Osteocyte (in vitro differentiated cells): ENCODE measurements around the gene CPE. TPM values are rescaled to one million over a fixed set of nuclear protein-coding genes. Genes with fewer than 3 reads are reported as not detected.

ENCODE experiments used
- DNase-seq: peaks from one replicate; pipeline ENCODE4 v3.0.0; 2021; ENCODE audit warnings: mixed read lengths; ENCODE audit not compliant: unreplicated experiment; ENCODE audit errors: extremely low spot score
- H3K27ac Mint-ChIP-seq: one replicate; pipeline ENCODE4 v1.8.0; 2021; ENCODE audit warnings: mild to moderate bottlenecking, mixed read lengths; ENCODE audit not compliant: unreplicated experiment
- H3K27me3 Mint-ChIP-seq: one replicate; pipeline ENCODE4 v1.8.0; 2021; ENCODE audit warnings: mixed read lengths; ENCODE audit not compliant: unreplicated experiment
- H3K36me3 Mint-ChIP-seq: one replicate; pipeline ENCODE4 v1.8.0; 2021; ENCODE audit warnings: mixed read lengths; ENCODE audit not compliant: unreplicated experiment
- H3K4me1 Mint-ChIP-seq: one replicate; pipeline ENCODE4 v1.8.0; 2021; ENCODE audit warnings: mixed read lengths; ENCODE audit not compliant: unreplicated experiment
- H3K4me3 Mint-ChIP-seq: one replicate; pipeline ENCODE4 v1.8.0; 2021; ENCODE audit warnings: mild to moderate bottlenecking, moderate library complexity, mixed read lengths; ENCODE audit not compliant: unreplicated experiment
- H3K9me3 Mint-ChIP-seq: one replicate; pipeline ENCODE4 v1.8.0; 2021; ENCODE audit warnings: mixed read lengths; ENCODE audit not compliant: unreplicated experiment
- total RNA-seq: library from RNA; stranded (reverse); gene quantifications from 2 replicates; pipeline ENCODE4 v1.2.1, GENCODE V29; 2021
- TF ChIP-seq, protein P1 (sequence below): fragments of 200-600 bp; sonication (generic); IDR thresholded peaks from 2 replicates; pipeline ENCODE4 v1.5.0; 2021; ENCODE audit warnings: antibody characterized with exemption, mild to moderate bottlenecking, moderate library complexity

CPE gene
- total RNA-seq, 1 donor from 2014 or later, result 195 TPM

DNA sequence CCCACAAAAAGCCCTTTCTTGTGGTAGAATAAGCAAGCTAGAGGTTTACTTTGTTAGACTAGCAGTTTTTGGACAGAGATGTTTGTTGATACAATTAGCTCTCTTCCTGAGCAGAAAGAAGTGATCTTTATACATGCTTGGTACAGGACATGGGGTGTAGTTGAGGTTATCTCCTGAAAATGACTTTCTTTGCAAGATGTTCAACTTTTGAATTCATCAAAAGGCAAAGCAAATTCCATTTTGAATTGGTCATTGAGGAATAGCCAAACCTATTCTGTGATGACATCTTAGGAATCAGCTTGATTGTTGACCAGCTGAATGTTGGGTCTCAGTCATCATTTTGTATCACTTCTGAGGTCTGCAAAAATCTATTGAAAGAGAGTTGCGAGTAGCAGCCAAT is 3.8 kb downstream of the CPE start:
- no peaks in the 10 kb centered on the region for H3K27me3 Mint-ChIP-seq
- no peak for DNase-seq
- no peaks in the 10 kb centered on the region for H3K9me3 Mint-ChIP-seq
- H3K27ac Mint-ChIP-seq, result no peak overlapping the region
- H3K4me3 Mint-ChIP-seq, result no peak overlapping the region
- H3K4me1 Mint-ChIP-seq, result peaks cover 73% of the 10 kb centered on the region
- TF ChIP-seq, protein P1, sequence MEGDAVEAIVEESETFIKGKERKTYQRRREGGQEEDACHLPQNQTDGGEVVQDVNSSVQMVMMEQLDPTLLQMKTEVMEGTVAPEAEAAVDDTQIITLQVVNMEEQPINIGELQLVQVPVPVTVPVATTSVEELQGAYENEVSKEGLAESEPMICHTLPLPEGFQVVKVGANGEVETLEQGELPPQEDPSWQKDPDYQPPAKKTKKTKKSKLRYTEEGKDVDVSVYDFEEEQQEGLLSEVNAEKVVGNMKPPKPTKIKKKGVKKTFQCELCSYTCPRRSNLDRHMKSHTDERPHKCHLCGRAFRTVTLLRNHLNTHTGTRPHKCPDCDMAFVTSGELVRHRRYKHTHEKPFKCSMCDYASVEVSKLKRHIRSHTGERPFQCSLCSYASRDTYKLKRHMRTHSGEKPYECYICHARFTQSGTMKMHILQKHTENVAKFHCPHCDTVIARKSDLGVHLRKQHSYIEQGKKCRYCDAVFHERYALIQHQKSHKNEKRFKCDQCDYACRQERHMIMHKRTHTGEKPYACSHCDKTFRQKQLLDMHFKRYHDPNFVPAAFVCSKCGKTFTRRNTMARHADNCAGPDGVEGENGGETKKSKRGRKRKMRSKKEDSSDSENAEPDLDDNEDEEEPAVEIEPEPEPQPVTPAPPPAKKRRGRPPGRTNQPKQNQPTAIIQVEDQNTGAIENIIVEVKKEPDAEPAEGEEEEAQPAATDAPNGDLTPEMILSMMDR, result no peak
- H3K36me3 Mint-ChIP-seq, result no peaks in the 10 kb centered on the region

GRCh38 chr4:165383591-165384073 is 4.8 kb downstream of the CPE start:
- DNase-seq, result no peak
- no peaks in the 10 kb centered on the region for H3K36me3 Mint-ChIP-seq
- TF ChIP-seq, protein P1, result no peak
- peaks cover 65% of the 10 kb centered on the region for H3K4me1 Mint-ChIP-seq
- H3K9me3 Mint-ChIP-seq, result no peaks in the 10 kb centered on the region
- no peaks in the 10 kb centered on the region for H3K27me3 Mint-ChIP-seq
- H3K4me3 Mint-ChIP-seq, result no peak overlapping the region
- peak overlapping the region; percentile 50 for H3K27ac Mint-ChIP-seq

DNA sequence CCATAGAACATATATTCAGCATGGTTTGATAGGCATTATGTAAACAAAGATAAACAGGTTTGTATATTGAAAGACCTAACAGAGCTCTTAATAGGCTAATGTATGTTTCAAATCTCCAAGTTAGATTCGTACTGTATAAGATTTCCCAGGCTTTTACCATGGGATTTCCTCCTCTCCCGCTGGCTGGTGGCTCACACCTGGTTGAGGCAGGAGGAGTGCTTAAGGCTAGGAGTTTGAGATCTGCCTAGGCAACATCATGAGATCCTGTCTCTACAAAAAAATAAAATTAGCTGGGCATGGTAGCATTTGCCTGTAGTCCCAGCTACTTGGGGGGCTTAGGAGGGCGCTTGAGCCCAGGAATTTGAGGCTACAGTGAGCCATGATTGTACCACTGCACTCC is 5.4 kb downstream of the CPE start:
- no peak for DNase-seq
- TF ChIP-seq, protein P1, result no peak
- H3K27ac Mint-ChIP-seq, result peak overlapping the region; percentile 43
- H3K27me3 Mint-ChIP-seq, result no peaks in the 10 kb centered on the region
- H3K36me3 Mint-ChIP-seq, result no peaks in the 10 kb centered on the region
- peaks cover 67% of the 10 kb centered on the region for H3K4me1 Mint-ChIP-seq
- H3K4me3 Mint-ChIP-seq, result no peak overlapping the region
- H3K9me3 Mint-ChIP-seq, result no peaks in the 10 kb centered on the region

- Mint-ChIP-seq H3K4me3 (no peak overlapping the region), H3K9me3 (no peaks in the 10 kb centered on the region), H3K36me3 (no peaks in the 10 kb centered on the region), H3K4me1 (peaks cover 66% of the 10 kb centered on the region), H3K27me3 (no peaks in the 10 kb centered on the region), H3K27ac (peak overlapping the region; percentile 43)
- TF ChIP-seq, protein P1, result peak; percentile 30
- DNase-seq, result no peak
Observed at GRCh38 chr4:165384598-165384997, 5.8 kb downstream of the CPE start.

DNA sequence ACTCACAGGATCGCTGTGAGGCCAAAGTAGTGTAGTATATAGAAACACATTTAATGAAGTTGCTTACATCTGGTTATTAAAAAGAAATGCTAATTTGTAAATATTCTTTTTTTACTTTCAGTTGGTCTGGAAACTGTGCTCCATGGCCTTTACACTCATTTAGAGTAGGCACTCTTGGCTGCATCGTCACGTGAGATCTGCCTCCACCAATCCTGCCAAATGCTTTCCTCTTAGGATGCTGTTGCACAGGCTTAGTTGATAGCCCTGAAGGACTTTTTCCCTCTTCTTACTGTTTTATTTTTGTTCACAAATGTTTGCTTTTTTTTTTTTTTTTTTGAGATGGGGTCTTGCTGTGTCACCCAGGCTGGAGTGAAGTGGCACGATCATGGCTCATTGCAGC is 6.3 kb downstream of the CPE start:
- H3K4me1 Mint-ChIP-seq, result peaks cover 61% of the 10 kb centered on the region
- no peak overlapping the region for H3K4me3 Mint-ChIP-seq
- H3K36me3 Mint-ChIP-seq, result no peaks in the 10 kb centered on the region
- H3K27ac Mint-ChIP-seq, result peak overlapping the region; percentile 23
- DNase-seq, result no peak
- TF ChIP-seq, protein P1, result no peak
- no peaks in the 10 kb centered on the region for H3K9me3 Mint-ChIP-seq
- no peaks in the 10 kb centered on the region for H3K27me3 Mint-ChIP-seq
